SU-DHL-6 (cell line): ENCODE results near the gene TNKS1BP1.

Source experiments
- H2AFZ ChIP-seq: fragments of 200-600 bp; sonication (generic); 2 replicates; pipeline ENCODE4 v1.6.1; 2014; ENCODE audit warnings: low read depth, mild to moderate bottlenecking, moderate library complexity, mixed read lengths, antibody characterized with exemption, low read length; ENCODE audit not compliant: severe bottlenecking
- H3F3A ChIP-seq: fragments of 200-600 bp; shearing (Covaris generic); 2 replicates; pipeline ENCODE4 v1.6.0; 2016; ENCODE audit warnings: antibody characterized with exemption, mild to moderate bottlenecking; ENCODE audit not compliant: insufficient read depth
- H3K27ac ChIP-seq: fragments of 200-600 bp; sonication (generic); 2 replicates; pipeline ENCODE4 v1.5.1; 2016; ENCODE audit warnings: low read depth, mild to moderate bottlenecking, low read length, moderate library complexity, mixed read lengths
- H3K27me3 ChIP-seq: fragments of 200-600 bp; sonication (generic), shearing (Covaris generic); 2 replicates; pipeline ENCODE4 v1.6.0; 2014; ENCODE audit warnings: mild to moderate bottlenecking, low read length
- H3K36me3 ChIP-seq: fragments of 200-600 bp; sonication (generic); 2 replicates; pipeline ENCODE4 v1.6.1; 2014; ENCODE audit warnings: mild to moderate bottlenecking, low read length, mixed read lengths
- H3K4me2 ChIP-seq: fragments of 300-600, 200-600 bp; shearing (Covaris generic), sonication (generic); 2 replicates; pipeline ENCODE4 v1.6.0; 2014; ENCODE audit warnings: low read length, low read depth, mild to moderate bottlenecking; ENCODE audit not compliant: poor library complexity, severe bottlenecking
- H3K4me3 ChIP-seq: fragments of 200-600 bp; sonication (generic); 2 replicates; pipeline ENCODE4 v1.5.1; 2014; ENCODE audit warnings: antibody characterized with exemption, low read length, mild to moderate bottlenecking, mixed read lengths; ENCODE audit not compliant: insufficient read depth, poor library complexity, severe bottlenecking
- H3K79me2 ChIP-seq: fragments of 200-600 bp; sonication (generic); 2 replicates; pipeline ENCODE4 v1.6.1; 2014; ENCODE audit warnings: mild to moderate bottlenecking, low read length, moderate library complexity; ENCODE audit not compliant: insufficient read depth
- H3K9ac ChIP-seq: fragments of 200-600 bp; sonication (generic); 2 replicates; pipeline ENCODE4 v1.7.0; 2014; ENCODE audit warnings: mild to moderate bottlenecking, low read length
- H3K9me2 ChIP-seq: fragments of 200-600 bp; sonication (generic); replicated peaks from 2 replicates; pipeline ENCODE4 v1.6.1; 2014; ENCODE audit warnings: low read length; ENCODE audit not compliant: insufficient read depth
- H3K9me3 ChIP-seq: fragments of 200-600 bp; sonication (generic); 2 replicates; pipeline ENCODE4 v1.6.1; 2014; ENCODE audit warnings: low read length, mixed read lengths; ENCODE audit not compliant: insufficient read depth
- H4K20me1 ChIP-seq: fragments of 200-600 bp; sonication (generic); 2 replicates; pipeline ENCODE4 v1.6.1; 2014; ENCODE audit warnings: low read depth, mild to moderate bottlenecking, antibody characterized with exemption, low read length, moderate library complexity, mixed read lengths
- CTCF ChIP-seq: fragments of 200-600 bp; sonication (generic); IDR thresholded peaks from one replicate; pipeline ENCODE4 v1.5.1; 2017; ENCODE audit warnings: antibody characterized with exemption, mild to moderate bottlenecking, low read length, moderate library complexity; ENCODE audit not compliant: insufficient read depth, poor library complexity, severe bottlenecking
- EZH2phosphoT487 ChIP-seq: fragments of 200-600 bp; sonication (generic), shearing (Covaris generic); conservative IDR thresholded peaks from 2 replicates; pipeline ENCODE4 v1.6.1; 2018; ENCODE audit warnings: mild to moderate bottlenecking, antibody characterized with exemption, low read length, moderate library complexity, mixed read lengths

Gene TNKS1BP1

GRCh38 chr11:57314221-57314973, 10.4 kb downstream of the TNKS1BP1 start:
- no peak overlapping the region for H2AFZ ChIP-seq
- TF ChIP-seq EZH2phosphoT487, result no peak
- TF ChIP-seq CTCF, result no peak
- H3K36me3 ChIP-seq, result no peaks in the 10 kb centered on the region
- H3K9me2 ChIP-seq, result no peaks in the 10 kb centered on the region
- H3K9ac ChIP-seq, result no peak overlapping the region
- H3K4me2 ChIP-seq, result no peak overlapping the region
- H3K79me2 ChIP-seq, result no peaks in the 10 kb centered on the region
- H3K9me3 ChIP-seq, result no peaks in the 10 kb centered on the region
- no peak overlapping the region for H3K27ac ChIP-seq
- H3K4me3 ChIP-seq, result no peak overlapping the region
- no peaks in the 10 kb centered on the region for H3K27me3 ChIP-seq
- H4K20me1 ChIP-seq, result no peaks in the 10 kb centered on the region
- H3F3A ChIP-seq, result no peaks in the 10 kb centered on the region

GRCh38 chr11:57313788-57314135, 11.0 kb downstream of the TNKS1BP1 start:
- H3K4me3 ChIP-seq, result no peak overlapping the region
- H3K36me3 ChIP-seq, result no peaks in the 10 kb centered on the region
- no peak overlapping the region for H3K9ac ChIP-seq
- no peak overlapping the region for H2AFZ ChIP-seq
- H3K27me3 ChIP-seq, result no peaks in the 10 kb centered on the region
- no peak for TF ChIP-seq EZH2phosphoT487
- TF ChIP-seq CTCF, result no peak
- H4K20me1 ChIP-seq, result no peaks in the 10 kb centered on the region
- no peaks in the 10 kb centered on the region for H3K9me2 ChIP-seq
- H3K4me2 ChIP-seq, result no peak overlapping the region
- no peaks in the 10 kb centered on the region for H3F3A ChIP-seq
- no peak overlapping the region for H3K27ac ChIP-seq
- no peaks in the 10 kb centered on the region for H3K79me2 ChIP-seq
- H3K9me3 ChIP-seq, result no peaks in the 10 kb centered on the region

- TF ChIP-seq CTCF (no peak), EZH2phosphoT487 (no peak)
- Histone ChIP-seq H3K9me3 (no peaks in the 10 kb centered on the region), H3K9ac (no peak overlapping the region), H4K20me1 (no peaks in the 10 kb centered on the region), H3K4me3 (no peak overlapping the region), H3K79me2 (no peaks in the 10 kb centered on the region), H2AFZ (no peak overlapping the region), H3K9me2 (no peaks in the 10 kb centered on the region), H3K4me2 (no peak overlapping the region), H3K27me3 (no peaks in the 10 kb centered on the region), H3F3A (no peaks in the 10 kb centered on the region), H3K27ac (no peak overlapping the region), H3K36me3 (no peaks in the 10 kb centered on the region)
These were observed 11.5 kb downstream of the TNKS1BP1 start for GRCh38 chr11:57313071-57313787.
